Tibial nerve (tissue), 3 donors: ENCODE results near the gene DAAM2.

ENCODE experiments used
- CTCF ChIP-seq, 5 experiments: fragments of 200-600 bp in 3 of 5; fragments of 450-650 bp in 2 of 5; sonication (generic) in 3 of 5; IDR thresholded peaks; one replicate each; pipeline ENCODE4 v1.5.1; 2016 to 2019; ENCODE audit warnings: antibody characterized with exemption in 5 of 5, mild to moderate bottlenecking in 3 of 5, moderate library complexity in 2 of 5
- POLR2A ChIP-seq, 2 donors: fragments of 450-650 bp; IDR thresholded peaks; one replicate each; pipeline ENCODE4 v1.6.1; 2017; ENCODE audit warnings: antibody characterized with exemption in 2 of 2, mild to moderate bottlenecking in 2 of 2, moderate library complexity in 2 of 2

GRCh38 chr6:39879535-39879934, 87.4 kb downstream of the DAAM2 start:
- TF ChIP-seq CTCF (IDR thresholded peaks at IDR 0.05) (no peak), POLR2A (IDR thresholded peaks at IDR 0.05) (no peak)
